ENCODE measurements around the gene USP20.

Gene USP20

DNA sequence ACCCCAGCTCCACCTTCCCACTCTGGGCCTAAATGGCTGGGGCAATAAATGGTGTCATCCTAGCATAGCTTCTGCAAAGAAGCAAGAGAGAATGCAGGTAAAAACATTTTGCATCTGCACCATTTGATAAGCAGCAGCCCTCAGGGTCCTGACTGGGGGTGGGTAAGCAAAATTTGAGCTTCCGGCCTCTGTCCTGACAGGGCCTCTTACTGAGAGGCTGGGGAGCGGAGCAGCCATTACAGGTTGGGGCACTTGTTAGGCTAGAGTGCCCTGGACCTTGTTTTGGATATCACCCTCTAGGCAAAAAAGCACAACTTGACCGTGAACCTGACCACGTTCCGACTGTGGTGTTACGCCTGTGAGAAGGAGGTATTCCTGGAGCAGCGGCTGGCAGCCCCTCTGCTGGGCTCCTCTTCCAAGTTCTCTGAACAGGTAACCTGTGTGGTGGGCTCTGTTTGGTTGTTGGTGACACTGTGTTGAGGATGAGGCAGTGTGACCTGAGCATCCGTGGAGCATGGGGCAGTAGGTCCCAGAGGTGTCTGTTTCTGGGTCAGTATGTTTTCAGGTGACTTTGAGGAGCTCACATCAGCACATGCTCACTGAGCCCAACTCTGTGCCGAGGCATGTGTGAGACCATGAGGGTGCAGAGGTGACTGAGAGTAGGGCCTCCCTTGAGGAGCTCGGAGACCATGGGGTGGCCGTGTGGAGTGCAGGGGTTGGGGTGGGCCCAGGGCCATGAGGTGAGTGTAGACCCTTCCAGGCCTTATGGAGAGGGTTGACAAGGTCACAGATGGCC, 23.1 kb downstream of the USP20 start:
- no peak for DNase-seq

GRCh38 chr9:129860653-129861446, 25.6 kb downstream of the USP20 start:
- no peak for DNase-seq

GRCh38 chr9:129861447-129861827, 26.2 kb downstream of the USP20 start:
- DNase-seq: no peak

DNA sequence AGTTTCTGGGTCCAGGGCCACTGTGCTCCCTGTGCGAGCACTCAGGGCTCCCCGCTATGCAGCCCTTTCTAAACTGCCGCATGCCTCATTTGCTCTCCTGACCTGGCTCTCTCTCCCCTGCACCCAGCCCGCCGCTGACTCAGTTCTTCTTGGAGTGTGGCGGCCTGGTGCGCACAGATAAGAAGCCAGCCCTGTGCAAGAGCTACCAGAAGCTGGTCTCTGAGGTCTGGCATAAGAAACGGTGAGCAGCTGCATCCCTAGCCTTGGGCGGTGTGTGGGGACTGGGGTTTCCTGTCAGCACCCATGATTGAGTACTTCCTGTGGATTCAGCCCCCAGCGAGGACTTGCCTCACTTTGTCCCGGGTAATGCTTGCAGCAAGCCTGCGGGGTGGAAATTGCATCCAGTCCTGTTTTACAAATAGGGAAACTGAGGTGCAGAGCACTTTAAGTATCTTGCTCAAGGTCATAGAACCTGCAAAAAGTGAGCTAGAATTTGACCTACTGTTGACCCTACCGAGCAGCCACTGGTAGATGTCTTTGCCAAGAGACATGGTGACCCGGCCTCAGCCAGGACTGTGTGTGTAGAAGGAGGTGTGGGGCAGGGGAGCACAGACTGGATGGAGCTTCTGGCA, 27.9 kb downstream of the USP20 start:
- DNase-seq: peak; percentile 62

DNA sequence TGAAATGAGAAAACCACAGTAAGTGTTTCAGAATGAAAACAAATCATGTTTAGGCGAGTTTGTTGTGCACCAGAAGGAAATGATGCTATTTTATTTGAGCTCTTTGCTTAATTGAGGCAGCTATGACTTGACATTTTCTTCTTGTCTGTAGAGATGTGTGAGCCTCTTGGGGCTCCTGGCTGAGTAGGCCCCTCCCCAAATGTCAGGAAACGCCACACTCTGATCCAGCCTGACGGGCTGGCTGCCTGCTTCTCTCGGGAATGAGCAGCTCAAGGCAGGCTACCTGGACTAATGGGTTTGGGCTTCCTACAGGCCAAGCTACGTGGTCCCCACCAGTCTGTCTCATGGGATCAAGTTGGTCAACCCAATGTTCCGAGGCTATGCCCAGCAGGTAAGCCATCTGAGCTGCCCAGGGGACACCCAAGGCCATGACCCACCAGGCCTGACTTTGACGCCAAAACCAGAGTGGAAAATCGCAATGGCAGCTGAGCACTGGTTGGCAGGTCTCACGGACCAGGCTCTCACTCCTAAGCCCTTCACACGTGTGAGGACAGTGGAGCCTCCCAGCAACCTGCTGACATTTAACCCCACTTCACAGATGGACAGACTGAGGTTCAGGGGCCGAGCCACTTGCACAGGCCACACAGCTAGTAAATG, 29.9 kb downstream of the USP20 start:
- DNase-seq: no peak

GRCh38 chr9:129865668-129866320, 30.5 kb downstream of the USP20 start:
- DNase-seq: no peak

GRCh38 chr9:129866394-129867135, 31.3 kb downstream of the USP20 start:
- DNase-seq: no peak

GRCh38 chr9:129867136-129868022, 32.1 kb downstream of the USP20 start:
- DNase-seq: no peak

- no peak for DNase-seq
These were observed 33.0 kb downstream of the USP20 start for GRCh38 chr9:129868023-129868871.

- DNase-seq: peak; percentile 90
These were observed 33.7 kb downstream of the USP20 start for GRCh38 chr9:129868872-129869486.

DNA sequence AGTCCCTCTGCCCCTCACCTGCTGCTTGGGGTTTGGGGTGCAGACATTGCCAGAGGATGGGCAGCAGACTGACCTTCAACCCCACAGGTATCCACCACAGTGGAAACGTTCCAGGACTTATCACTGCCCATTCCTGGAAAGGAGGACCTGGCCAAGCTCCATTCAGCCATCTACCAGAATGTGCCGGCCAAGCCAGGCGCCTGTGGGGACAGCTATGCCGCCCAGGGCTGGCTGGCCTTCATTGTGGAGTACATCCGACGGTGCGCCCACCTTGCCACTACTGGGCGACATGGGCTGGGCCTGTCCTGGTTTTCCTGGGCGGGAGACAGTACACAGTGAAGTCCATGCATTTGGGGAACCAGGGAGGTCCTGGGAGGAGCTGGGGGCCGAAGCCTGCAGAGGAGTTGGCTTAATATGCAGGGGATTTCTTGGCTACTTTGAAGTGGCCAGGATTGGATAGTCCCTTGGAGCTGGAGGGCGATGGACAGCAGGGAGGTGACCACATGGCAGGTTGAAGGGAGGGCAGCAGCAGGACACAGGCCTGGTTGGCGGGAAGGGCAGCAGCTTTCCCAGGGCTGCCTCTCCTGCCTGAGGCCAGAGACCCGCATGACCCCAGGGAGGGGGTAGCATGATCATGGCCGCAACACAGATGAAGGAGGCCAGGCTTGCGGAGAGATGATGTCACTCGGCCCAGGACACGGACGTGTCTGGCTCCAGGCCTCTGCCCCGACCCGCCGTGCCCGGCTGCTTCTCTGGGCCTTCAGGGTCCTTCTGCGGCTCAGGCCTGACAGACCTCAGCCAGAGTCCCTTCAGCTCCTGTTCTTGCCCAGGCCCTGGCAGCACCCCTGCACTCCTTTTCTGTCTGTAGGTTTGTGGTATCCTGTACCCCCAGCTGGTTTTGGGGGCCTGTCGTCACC, 34.6 kb downstream of the USP20 start:
- no peak for DNase-seq

DNA sequence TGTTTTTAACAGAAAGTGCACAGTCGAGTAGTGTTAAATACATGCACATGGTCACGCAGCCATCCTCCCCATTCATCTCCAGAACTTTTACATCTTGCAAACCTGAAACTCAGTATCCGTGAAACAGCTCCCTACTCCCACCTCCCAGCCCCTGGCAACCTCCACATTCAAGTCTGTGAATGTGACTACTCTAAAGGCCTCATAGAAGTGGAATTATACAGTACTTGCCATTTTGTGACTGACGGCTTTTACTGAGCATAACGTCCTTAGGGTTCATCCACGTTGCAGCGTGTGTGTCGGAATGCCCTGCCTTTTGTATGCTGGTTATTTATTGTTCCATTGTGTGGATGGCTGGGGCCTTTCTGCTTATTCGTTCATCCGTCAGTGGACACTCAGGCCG, 35.8 kb downstream of the USP20 start:
- DNase-seq: no peak

- DNase-seq: no peak
These were observed 38.4 kb downstream of the USP20 start for GRCh38 chr9:129873563-129874190.

DNA sequence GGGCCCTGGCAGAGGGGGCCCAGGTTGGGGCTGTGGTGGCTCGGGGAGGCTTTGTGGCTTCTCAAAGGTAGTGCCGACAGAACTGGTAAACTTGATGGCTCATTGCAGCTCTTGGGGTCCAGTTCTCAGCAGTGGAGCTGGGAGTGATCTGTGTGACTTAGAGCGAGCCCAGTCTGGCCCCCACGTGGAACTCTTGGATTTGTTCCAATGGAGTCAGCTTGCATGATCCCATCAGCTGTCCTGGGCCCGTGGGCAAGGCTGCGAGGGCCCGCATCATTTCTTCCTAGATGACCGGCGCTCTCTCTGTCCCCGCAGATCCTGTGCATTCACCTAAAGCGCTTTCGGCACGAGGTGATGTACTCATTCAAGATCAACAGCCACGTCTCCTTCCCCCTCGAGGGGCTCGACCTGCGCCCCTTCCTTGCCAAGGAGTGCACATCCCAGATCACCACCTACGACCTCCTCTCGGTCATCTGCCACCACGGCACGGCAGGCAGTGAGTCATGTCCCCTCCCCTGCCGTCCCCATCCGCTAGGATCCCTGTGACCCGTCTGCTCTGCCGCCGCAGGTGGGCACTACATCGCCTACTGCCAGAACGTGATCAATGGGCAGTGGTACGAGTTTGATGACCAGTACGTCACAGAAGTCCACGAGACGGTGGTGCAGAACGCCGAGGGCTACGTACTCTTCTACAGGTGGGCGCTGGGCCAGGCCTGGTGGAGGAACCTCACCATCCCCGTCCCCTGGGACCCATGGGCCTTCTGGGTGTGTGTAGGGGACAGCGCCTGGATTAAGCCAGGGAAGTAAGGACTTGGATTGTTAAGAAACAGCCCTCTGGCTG, 39.2 kb downstream of the USP20 start:
- DNase-seq: no peak

GRCh38 chr9:129875181-129875611, 39.9 kb downstream of the USP20 start:
- DNase-seq: no peak

DNA sequence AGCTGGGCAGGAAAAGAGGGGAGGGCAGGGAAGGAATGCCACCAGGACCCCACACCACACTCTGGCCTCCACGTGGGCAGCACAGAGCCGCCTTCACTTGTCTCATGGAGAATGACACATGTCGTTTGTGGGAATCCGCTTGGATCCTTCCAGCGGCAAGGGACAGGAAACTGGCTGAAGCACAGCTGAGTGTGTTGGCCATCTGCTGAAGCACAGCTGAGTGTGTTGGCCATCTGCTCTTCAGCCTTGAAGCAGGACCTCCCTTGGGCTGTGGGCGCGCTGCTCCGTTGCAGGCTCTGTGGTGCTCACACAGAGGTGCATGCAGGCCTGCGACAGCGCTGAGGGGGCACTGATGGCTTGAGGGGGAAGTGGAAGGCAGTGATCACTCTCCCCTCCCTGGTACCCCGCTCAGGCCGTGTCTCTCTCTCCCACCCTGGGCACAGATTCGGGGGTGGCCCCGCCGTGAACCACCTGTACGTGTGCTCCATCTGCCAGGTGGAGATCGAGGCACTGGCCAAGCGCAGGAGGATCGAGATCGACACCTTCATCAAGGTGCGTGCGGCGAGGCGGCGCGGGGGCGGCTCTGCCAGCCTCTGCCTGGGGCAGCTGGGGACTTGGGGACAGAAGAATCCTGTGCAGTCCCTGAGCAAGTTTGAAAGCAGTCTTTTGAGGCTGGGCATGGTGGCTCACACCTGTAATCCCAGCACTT, 40.6 kb downstream of the USP20 start:
- DNase-seq: no peak
